HG03342 (cell line): Measurements from ENCODE around the gene XDH.

Source experiments
- ATAC-seq: cut with Tn5 transposase; IDR thresholded peaks from one replicate; pipeline ENCODE4 v1.9.1; 2021; ENCODE audit warnings: mild to moderate bottlenecking, moderate library complexity; ENCODE audit not compliant: unreplicated experiment

XDH gene

GRCh38 chr2:31414601-31415241 is at the start of gene XDH:
Gene XDH, minus strand, starts transcription at chr2:31414742. Its CDS starts 76 bp downstream, at chr2:31414666.
- no peak for ATAC-seq

GRCh38 chr2:31457651-31458050 is 43.1 kb upstream of the XDH start:
- no peak for ATAC-seq

GRCh38 chr2:31446848-31447247 is 32.3 kb upstream of the XDH start:
- no peak for ATAC-seq

- ATAC-seq: no peak
Measured at GRCh38 chr2:31442376-31442775, 27.8 kb upstream of the XDH start.

- no peak for ATAC-seq
Measured at GRCh38 chr2:31440764-31441163, 26.2 kb upstream of the XDH start.

- no peak for ATAC-seq
Measured at GRCh38 chr2:31434911-31435310, 20.4 kb upstream of the XDH start.

- ATAC-seq: no peak
Measured at GRCh38 chr2:31433541-31433940, 19.0 kb upstream of the XDH start.

GRCh38 chr2:31430439-31431165 is 16.1 kb upstream of the XDH start:
- no peak for ATAC-seq

- ATAC-seq: no peak
Measured at GRCh38 chr2:31429759-31430438, 15.4 kb upstream of the XDH start.

GRCh38 chr2:31429040-31429439 is 14.5 kb upstream of the XDH start:
- ATAC-seq: no peak

GRCh38 chr2:31428001-31428418 is 13.5 kb upstream of the XDH start:
- ATAC-seq: no peak

GRCh38 chr2:31426096-31426495 is 11.6 kb upstream of the XDH start:
- no peak for ATAC-seq

GRCh38 chr2:31421634-31422033 is 7.1 kb upstream of the XDH start:
- no peak for ATAC-seq

- no peak for ATAC-seq
Measured at GRCh38 chr2:31420936-31421335, 6.4 kb upstream of the XDH start.

GRCh38 chr2:31419386-31419785 is 4.8 kb upstream of the XDH start:
- no peak for ATAC-seq

- ATAC-seq: no peak
Measured at GRCh38 chr2:31415421-31415820, 879 bp upstream of the XDH start.

- ATAC-seq: no peak
Measured at GRCh38 chr2:31413862-31414550, 536 bp downstream of the XDH start.

- ATAC-seq: no peak
Measured at GRCh38 chr2:31413025-31413424, 1.5 kb downstream of the XDH start.

GRCh38 chr2:31411771-31412170 is 2.8 kb downstream of the XDH start:
- ATAC-seq: no peak

- ATAC-seq: no peak
Measured at GRCh38 chr2:31406593-31407385, 7.8 kb downstream of the XDH start.

GRCh38 chr2:31404827-31405226 is 9.7 kb downstream of the XDH start:
- ATAC-seq: no peak
